NCI-H146 (cell line): ENCODE measurements around the gene LRGUK.
A peak's percentile ranks its signal among the peaks of the same experiment; 100 is the strongest.

ENCODE experiments used
- DNase-seq: peaks from one replicate; lab custom pipeline; 2025; lab: John Stamatoyannopoulos, UW

The LRGUK gene

GRCh38 chr7:134128829-134129228 lies 1.7 kb downstream of the LRGUK start:
- no peak for DNase-seq

- DNase-seq = no peak
These were observed 2.9 kb downstream of the LRGUK start for GRCh38 chr7:134129856-134130523.

GRCh38 chr7:134134004-134134403 lies 6.9 kb downstream of the LRGUK start:
- no peak for DNase-seq

- DNase-seq = peak; percentile 58
These were observed 14.0 kb downstream of the LRGUK start for GRCh38 chr7:134140889-134141867.

GRCh38 chr7:134141868-134142264 lies 14.7 kb downstream of the LRGUK start:
- no peak for DNase-seq

- no peak for DNase-seq
These were observed 26.5 kb downstream of the LRGUK start for GRCh38 chr7:134153493-134154136.

- DNase-seq = no peak
These were observed 27.5 kb downstream of the LRGUK start for GRCh38 chr7:134154581-134155130.

- DNase-seq = no peak
These were observed 28.1 kb downstream of the LRGUK start for GRCh38 chr7:134155206-134155605.

- no peak for DNase-seq
These were observed 28.7 kb downstream of the LRGUK start for GRCh38 chr7:134155871-134156270.

GRCh38 chr7:134165252-134165651 lies 38.1 kb downstream of the LRGUK start:
- no peak for DNase-seq

- no peak for DNase-seq
These were observed 40.1 kb downstream of the LRGUK start for GRCh38 chr7:134167250-134167649.

- DNase-seq = no peak
These were observed 40.7 kb downstream of the LRGUK start for GRCh38 chr7:134167841-134168240.

- DNase-seq = no peak
These were observed 47.7 kb downstream of the LRGUK start for GRCh38 chr7:134174795-134175261.

GRCh38 chr7:134175334-134176036 lies 48.3 kb downstream of the LRGUK start:
- no peak for DNase-seq

- no peak for DNase-seq
These were observed 48.9 kb downstream of the LRGUK start for GRCh38 chr7:134176037-134176350.

- no peak for DNase-seq
These were observed 52.2 kb downstream of the LRGUK start for GRCh38 chr7:134179036-134180011.

GRCh38 chr7:134180376-134180775 lies 53.2 kb downstream of the LRGUK start:
- no peak for DNase-seq

GRCh38 chr7:134182078-134182477 lies 54.9 kb downstream of the LRGUK start:
- DNase-seq = no peak

GRCh38 chr7:134184767-134185166 lies 57.6 kb downstream of the LRGUK start:
- no peak for DNase-seq

- DNase-seq = no peak
These were observed 58.9 kb downstream of the LRGUK start for GRCh38 chr7:134186027-134186426.

- DNase-seq = no peak
These were observed 59.7 kb downstream of the LRGUK start for GRCh38 chr7:134186801-134187200.
